Gastrocnemius medialis (tissue), 4 donors: ENCODE measurements around the gene PCSK4. TPM values are rescaled to one million over a fixed set of nuclear protein-coding genes. Genes with fewer than 3 reads are reported as not detected.

Experiments
- ATAC-seq, 2 donors: fragments of 150-250 bp; one replicate each; pipeline ENCODE4 v1.9.1; 2016
- DNase-seq, 2 donors: peaks; one replicate each; pipeline ENCODE4 v3.0.0-alpha.2; 2019
- H3K27ac ChIP-seq, 4 donors: fragments of 200-600 bp; sonication (generic); 1 replicate in 1 of 4; 2 replicates in 3 of 4; pipeline ENCODE4 v1.5.1; 2016 to 2018; ENCODE audit warnings: mild to moderate bottlenecking in 2 of 4, moderate library complexity in 1 of 4
- H3K27me3 ChIP-seq, 3 donors: fragments of 200-600 bp; sonication (generic) in 2 of 3; 1 replicate in 1 of 3; 2 replicates in 2 of 3; pipeline versions ENCODE4 v1.5.1 to v1.6.0; 2016 to 2019; ENCODE audit warnings: mild to moderate bottlenecking in 1 of 3, moderate library complexity in 1 of 3
- H3K36me3 ChIP-seq, 2 donors: fragments of 200-600 bp; sonication (generic) in 1 of 2; one replicate each; pipeline ENCODE4 v1.5.1; 2017 to 2018
- H3K4me1 ChIP-seq, 2 donors: fragments of 200-600 bp; sonication (generic) in 1 of 2; one replicate each; pipeline ENCODE4 v1.5.1; 2016 to 2017; ENCODE audit warnings: mild to moderate bottlenecking in 2 of 2
- H3K4me3 ChIP-seq, 4 donors: fragments of 200-600 bp; sonication (generic) in 3 of 4; 1 replicate in 1 of 4; 2 replicates in 3 of 4; pipeline ENCODE4 v1.5.1; 2016 to 2019; ENCODE audit warnings: mild to moderate bottlenecking in 2 of 4
- H3K9me3 ChIP-seq, 3 donors: fragments of 200-600 bp; sonication (generic) in 2 of 3; 1 replicate in 1 of 3; 2 replicates in 2 of 3; pipeline ENCODE4 v1.5.1; 2016 to 2019
- CTCF ChIP-seq, 5 experiments: fragments of 450-650 bp in 3 of 5; fragments of 200-600 bp in 2 of 5; sonication (generic) in 2 of 5; IDR thresholded peaks in 4 of 5; conservative IDR thresholded peaks in 1 of 5; 1 replicate in 4 of 5; 2 replicates in 1 of 5; pipeline ENCODE4 v1.5.1; 2016 to 2019; ENCODE audit warnings: antibody characterized with exemption in 5 of 5, mild to moderate bottlenecking in 3 of 5, moderate library complexity in 3 of 5
- POLR2A ChIP-seq, 2 donors: fragments of 450-650 bp; IDR thresholded peaks; one replicate each; pipeline ENCODE4 v1.6.1; 2017; ENCODE audit warnings: antibody characterized with exemption in 2 of 2, mild to moderate bottlenecking in 2 of 2, moderate library complexity in 2 of 2
- in situ Hi-C, 4 donors: fragments of 200-750 bp; cut with MboI; loops; one replicate each; pipeline versions ENCODE4 v1.15.0 to v1.8.0; 2017; ENCODE audit warnings: low sequenced_read_pairs in 4 of 4
- intact Hi-C: fragments of 100-400 bp; cut with DNase I; formaldehyde crosslinking; loops from one replicate; pipeline ENCODE4 v1.15.1; 2023; ENCODE audit warnings: low total_unique reads
- total RNA-seq, 4 donors: library from RNA; depleted of rRNA; stranded (reverse); fragments of >200 nt; gene quantifications; one replicate each; pipeline versions ENCODE4 v1.1.0 to v1.2.3, GENCODE V29; 2016

Gene PCSK4
- total RNA-seq, 4 donors from 2014 or later: 0.12 to 0.60 (median 0.37) TPM

GRCh38 chr19:1446713-1447481 lies 43.3 kb downstream of the PCSK4 start:
- intact Hi-C loops: no loop called here
- TF ChIP-seq CTCF (IDR thresholded peaks at IDR 0.05 in 4 of 5, conservative IDR thresholded peaks at IDR 0.05 in 1 of 5) (no peak), POLR2A (IDR thresholded peaks at IDR 0.05) (no peak)
- ATAC-seq (no peak), DNase-seq (no peak)
- Histone ChIP-seq H3K27me3 (peaks cover 60 to 64% (median 62%) of the 10 kb centered on the region in 3 donors), H3K9me3 (no peaks in the 10 kb centered on the region), H3K36me3 (peaks cover 0 to 4% of the 10 kb centered on the region in 2 donors), H3K27ac (no peak overlapping the region), H3K4me1 (no peaks in the 10 kb centered on the region), H3K4me3 (no peak overlapping the region)
- in situ Hi-C loops: no loop called here

DNA sequence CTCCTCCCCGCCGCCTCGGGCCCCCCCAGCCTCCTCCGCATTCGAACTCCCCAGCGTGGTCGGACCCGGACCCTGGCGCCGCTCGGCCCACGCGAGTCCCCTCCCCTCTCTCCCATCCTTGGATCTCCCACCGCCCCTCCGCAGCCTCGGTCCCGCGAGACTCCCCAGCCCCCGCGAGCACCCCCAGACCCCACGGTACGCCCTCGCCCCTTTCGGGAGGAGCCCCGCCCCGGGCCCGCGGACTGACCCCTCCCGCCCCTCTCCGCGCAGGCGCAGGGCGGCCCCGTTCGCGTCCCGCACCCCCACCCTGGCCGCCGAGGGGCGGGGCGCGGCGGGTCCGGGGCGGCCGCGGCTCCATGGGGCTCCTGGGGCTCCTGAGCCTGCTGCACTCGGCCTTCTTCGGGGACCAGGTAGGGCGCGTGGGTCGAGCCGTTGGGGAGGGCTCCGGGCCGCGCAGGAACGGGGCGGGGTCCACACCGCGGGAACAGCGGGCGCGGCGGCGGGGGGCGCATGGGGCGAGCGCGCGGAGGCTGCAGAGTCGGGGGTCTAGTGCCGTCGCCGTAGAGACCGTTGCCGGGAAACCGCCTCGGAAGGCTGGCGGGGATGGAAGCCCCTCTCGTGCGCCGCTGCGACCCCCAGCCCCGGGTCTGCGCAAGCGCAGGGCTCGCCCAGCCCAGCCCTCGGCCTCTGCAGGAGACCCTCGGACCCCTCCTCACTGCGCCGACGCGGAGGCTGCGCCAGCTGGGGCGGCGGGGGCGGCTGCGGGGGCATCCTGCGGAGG lies 44.0 kb downstream of the PCSK4 start:
- in situ Hi-C loops (no loop called here), intact Hi-C loops (no loop called here)
- ATAC-seq: no peak
- DNase-seq: no peak
- Histone ChIP-seq H3K4me1 (no peaks in the 10 kb centered on the region), H3K4me3 (peak overlapping the region in 1 of 4 donors; percentile 16), H3K27me3 (peaks cover 52 to 56% (median 54%) of the 10 kb centered on the region in 3 donors), H3K36me3 (peaks cover 0 to 12% of the 10 kb centered on the region in 2 donors), H3K9me3 (no peaks in the 10 kb centered on the region), H3K27ac (no peak overlapping the region)
- no peak for TF ChIP-seq POLR2A (IDR thresholded peaks at IDR 0.05)
- no peak for TF ChIP-seq CTCF (IDR thresholded peaks at IDR 0.05 in 4 of 5, conservative IDR thresholded peaks at IDR 0.05 in 1 of 5)

GRCh38 chr19:1445185-1445931 lies 44.8 kb downstream of the PCSK4 start:
- in situ Hi-C loops: no loop called here
- Histone ChIP-seq H3K4me1 (no peaks in the 10 kb centered on the region), H3K27ac (no peak overlapping the region), H3K36me3 (peaks cover 0 to 19% of the 10 kb centered on the region in 2 donors), H3K9me3 (no peaks in the 10 kb centered on the region), H3K27me3 (peaks cover 45 to 48% (median 46%) of the 10 kb centered on the region in 3 donors), H3K4me3 (peak overlapping the region; percentile 16 to 60 (median 40))
- ATAC-seq (peak; percentile 83 to 89), DNase-seq (peak in 1 of 2 donors; percentile 43)
- TF ChIP-seq POLR2A (IDR thresholded peaks at IDR 0.05) (no peak), CTCF (IDR thresholded peaks at IDR 0.05 in 4 of 5, conservative IDR thresholded peaks at IDR 0.05 in 1 of 5) (peak; percentile 75 to 92 (median 84))
- intact Hi-C loops: no loop called here

- H3K9me3 ChIP-seq: no peaks in the 10 kb centered on the region
- H3K4me3 ChIP-seq: no peak overlapping the region
- no peak overlapping the region for H3K27ac ChIP-seq
- peaks cover 15% of the 10 kb centered on the region in 3 donors for H3K27me3 ChIP-seq
- peaks cover 14 to 23% of the 10 kb centered on the region in 2 donors for H3K4me1 ChIP-seq
- intact Hi-C loops (no loop called here), in situ Hi-C loops (no loop called here)
- H3K36me3 ChIP-seq: peaks cover 0 to 30% of the 10 kb centered on the region in 2 donors
- TF ChIP-seq CTCF (IDR thresholded peaks at IDR 0.05 in 4 of 5, conservative IDR thresholded peaks at IDR 0.05 in 1 of 5): no peak
- no peak for ATAC-seq
- no peak for DNase-seq
Observed at GRCh38 chr19:1441677-1442438, 48.3 kb downstream of the PCSK4 start.
